NCI-H1417 (cell line): Measurements from ENCODE around the gene TAGLN.

Experiments
- DNase-seq, 3 experiments: peaks; one replicate each; lab custom pipeline; 2025; lab: John Stamatoyannopoulos, UW

TAGLN gene

DNA sequence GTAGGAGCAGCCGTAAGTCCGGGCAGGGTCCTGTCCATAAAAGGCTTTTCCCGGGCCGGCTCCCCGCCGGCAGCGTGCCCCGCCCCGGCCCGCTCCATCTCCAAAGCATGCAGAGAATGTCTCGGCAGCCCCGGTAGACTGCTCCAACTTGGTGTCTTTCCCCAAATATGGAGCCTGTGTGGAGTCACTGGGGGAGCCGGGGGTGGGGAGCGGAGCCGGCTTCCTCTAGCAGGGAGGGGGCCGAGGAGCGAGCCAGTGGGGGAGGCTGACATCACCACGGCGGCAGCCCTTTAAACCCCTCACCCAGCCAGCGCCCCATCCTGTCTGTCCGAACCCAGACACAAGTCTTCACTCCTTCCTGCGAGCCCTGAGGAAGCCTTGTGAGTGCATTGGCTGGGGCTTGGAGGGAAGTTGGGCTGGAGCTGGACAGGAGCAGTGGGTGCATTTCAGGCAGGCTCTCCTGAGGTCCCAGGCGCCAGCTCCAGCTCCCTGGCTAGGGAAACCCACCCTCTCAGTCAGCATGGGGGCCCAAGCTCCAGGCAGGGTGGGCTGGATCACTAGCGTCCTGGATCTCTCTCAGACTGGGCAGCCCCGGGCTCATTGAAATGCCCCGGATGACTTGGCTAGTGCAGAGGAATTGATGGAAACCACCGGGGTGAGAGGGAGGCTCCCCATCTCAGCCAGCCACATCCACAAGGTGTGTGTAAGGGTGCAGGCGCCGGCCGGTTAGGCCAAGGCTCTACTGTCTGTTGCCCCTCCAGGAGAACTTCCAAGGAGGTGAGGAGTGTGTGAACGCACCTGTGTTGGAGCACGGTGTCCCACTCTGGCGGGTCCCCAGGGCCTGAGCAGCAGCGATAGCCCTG lies at the start of gene TAGLN:
Gene TAGLN (plus strand): TSS at position 318 of the 863 bp plus-strand sequence. CDS start 3,644 bp downstream, outside the sequence.
- DNase-seq: no peak

DNA sequence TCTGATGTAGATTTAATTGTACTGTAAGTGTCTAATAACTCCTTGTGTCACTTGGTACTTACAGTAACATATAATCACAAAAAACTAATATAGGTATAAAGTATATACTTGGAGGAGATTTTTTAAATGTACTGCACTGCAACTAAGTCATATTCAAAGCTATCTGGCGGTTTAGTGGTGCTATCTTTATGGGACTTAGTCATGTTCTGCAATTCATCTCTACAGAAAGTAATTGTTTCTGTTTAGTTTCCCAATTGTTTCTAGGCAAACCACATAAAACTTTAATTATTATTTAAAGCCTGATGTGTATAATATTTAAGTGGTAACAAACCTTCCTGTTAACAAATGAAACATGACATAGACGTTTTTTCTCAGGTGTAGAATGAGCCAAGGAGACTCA lies 47.1 kb upstream of the TAGLN start:
- no peak for DNase-seq

DNA sequence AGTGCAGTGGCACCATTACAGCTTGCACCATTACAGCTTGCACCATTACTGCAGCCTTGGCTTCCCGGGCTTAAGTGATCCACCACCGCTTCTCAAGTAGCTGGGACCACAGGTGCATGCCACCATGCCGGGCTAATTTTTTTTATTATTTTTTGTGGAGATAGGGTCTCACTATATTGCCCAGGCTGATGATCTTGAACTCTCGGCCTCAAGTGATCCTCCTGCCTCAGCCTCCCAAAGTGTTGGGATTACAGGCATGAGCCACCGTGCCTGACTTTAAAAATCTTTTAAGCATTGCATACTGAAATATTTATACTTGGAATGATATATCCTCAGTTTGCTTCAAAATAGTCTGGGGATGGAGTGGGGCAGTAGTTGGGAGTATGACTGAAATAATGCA lies 44.7 kb upstream of the TAGLN start:
- DNase-seq: no peak

DNA sequence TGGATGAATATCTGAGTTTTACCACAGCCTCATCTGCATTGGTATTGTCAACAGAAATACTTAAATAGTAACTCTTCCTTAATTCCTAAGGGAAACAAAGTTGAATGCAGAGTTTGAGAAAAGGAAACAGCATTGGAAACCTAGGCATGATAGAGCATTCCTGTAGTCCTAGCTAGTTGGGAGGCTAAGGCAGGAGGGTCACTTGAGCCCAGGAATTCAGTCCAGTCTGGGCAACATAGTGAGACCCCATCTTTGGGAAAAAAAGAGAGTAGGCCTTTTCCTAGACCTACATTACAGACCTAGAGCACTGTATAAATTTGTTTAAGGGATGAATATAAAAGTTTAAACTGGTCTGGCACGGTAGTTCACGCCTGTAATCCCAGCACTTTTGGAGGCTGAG lies 41.7 kb upstream of the TAGLN start:
- no peak for DNase-seq

DNA sequence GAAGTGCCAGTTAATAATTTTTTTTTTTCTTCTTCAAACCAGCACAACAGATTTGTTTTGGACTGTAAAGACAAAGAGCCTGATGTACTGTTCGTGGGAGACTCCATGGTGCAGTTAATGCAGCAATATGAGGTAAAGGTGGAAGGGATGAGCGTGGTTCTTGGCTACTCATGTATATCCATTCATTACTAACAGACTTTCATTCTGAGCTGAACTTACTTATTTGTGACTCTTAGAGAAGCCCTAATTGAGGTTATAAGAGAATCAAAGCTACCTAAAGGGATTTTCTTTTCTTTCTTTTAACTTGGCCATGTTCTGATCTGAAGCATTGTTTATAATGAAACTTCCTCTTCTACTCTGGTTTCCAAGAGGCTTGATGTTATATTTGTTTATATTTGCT lies 39.3 kb upstream of the TAGLN start:
- no peak for DNase-seq

DNA sequence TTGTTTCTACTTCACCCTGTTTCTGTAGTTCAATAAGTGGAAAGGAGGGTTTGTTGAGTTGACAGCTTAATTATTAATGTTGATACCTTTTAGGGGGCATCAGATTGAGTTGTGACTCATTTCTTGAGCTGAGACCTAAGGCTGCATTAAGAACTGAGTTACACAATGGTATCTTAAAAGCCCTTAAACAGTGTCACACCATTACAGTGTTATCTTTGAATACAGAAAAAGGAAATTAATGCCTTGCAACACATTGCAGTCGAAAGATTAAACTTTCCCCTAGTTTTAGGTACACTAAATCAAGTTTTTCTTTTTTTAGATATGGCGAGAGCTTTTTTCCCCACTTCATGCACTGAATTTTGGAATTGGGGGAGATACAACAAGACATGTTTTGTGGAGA lies 38.3 kb upstream of the TAGLN start:
- DNase-seq: no peak

DNA sequence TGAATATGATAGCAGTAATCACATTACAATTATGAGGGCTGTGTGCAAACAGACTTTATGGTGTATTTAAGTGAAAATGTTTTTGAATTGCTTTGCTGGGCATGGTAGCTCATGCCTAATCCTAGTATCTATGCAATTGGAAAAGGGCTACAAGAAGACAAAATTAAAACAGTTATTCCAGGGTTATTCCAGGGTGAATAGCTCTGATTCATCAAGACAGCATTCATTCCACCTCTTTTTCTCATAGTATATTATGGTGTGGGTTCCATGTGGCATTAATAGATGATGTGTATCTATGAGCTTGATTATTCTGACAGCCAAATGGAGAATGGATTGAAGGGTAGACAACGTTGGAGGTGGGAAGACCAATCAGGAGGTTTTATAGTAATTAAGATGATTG lies 32.7 kb upstream of the TAGLN start:
- DNase-seq: no peak

DNA sequence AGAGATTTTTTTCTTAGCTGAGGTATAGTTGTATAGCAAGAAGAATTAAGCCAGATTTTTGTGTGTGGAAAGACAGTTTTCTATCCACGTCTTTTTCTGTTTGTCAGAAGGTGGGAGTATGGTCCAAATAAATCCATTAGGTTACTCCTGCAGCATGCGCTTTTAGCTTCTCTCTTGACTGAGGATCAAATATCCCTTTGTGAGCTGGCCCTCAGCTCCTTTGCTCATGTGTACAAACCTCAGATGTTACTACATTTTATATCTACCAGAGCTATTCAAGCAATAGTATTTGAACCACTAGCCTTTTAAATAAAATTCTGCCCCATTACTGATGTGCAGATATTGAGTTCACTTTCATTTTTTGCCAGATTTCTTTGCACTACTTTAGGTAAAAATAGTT lies 29.4 kb upstream of the TAGLN start:
- DNase-seq: no peak

DNA sequence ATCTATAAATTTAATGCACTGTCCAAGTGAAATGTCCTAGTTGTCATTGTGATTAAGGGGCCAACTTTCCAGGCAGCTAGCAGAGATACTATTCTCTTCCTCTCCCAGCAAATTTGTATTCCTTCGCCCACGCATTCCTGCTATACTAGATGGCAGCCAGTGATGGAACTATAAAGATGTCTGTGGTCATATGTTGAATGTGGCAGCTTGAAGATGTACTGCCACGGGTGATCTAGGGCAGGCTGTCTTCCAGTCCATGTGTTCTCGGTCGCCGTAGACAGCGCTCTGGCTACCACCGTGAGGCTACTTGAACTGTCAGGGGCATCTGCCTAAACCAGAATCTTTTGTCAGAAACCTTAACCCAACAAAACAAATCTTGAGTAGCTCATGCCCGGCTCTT lies 29.0 kb upstream of the TAGLN start:
- no peak for DNase-seq

DNA sequence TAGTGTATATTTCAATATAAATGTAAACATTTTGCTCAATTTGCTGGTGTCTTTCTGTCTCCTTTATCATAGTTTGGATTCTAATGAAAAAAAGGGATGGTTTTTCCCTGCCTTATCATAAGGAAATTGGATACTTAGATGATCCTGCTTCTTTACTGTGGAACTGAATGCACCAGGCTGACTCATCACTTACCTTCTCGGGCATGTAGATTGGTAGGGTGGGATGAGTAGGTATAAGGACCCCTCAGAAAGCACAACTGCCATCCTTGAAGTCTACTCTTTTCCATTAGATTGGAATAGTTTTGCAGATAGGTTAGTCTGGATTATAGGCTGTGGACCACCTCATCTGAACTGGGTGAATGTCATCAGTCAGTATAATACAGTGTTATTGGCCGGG lies 28.2 kb upstream of the TAGLN start:
- no peak for DNase-seq

DNA sequence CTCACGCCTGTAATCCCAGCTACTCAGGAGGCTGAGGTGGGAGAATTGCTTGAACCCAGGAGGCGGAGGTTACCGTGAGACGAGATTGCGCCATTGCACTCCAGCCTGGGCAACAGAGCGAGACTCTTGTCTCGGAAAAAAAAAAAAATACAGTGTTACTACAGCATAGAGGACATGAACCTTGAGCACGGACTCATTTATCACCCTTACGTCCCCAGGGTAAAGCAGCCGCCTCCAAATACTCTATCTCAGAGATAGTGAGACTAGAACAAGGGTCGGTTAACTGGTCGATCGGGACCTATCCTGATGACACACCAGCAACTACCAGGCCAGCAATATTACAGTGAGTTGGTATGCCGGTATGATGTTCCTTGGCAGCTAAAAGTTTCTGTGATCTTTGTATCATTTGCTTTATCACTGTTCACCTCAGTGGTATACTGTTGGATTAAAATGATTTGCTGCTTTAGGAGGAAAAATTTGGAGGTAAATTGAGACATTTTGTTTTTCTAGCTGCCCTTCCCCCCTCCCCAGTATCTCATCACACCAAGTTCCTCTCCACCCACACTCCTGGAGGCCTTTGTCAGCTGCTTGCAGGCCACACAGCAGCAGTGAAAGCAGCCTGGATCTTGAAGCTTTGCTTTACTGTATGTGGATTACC lies 27.6 kb upstream of the TAGLN start:
- DNase-seq: no peak

DNA sequence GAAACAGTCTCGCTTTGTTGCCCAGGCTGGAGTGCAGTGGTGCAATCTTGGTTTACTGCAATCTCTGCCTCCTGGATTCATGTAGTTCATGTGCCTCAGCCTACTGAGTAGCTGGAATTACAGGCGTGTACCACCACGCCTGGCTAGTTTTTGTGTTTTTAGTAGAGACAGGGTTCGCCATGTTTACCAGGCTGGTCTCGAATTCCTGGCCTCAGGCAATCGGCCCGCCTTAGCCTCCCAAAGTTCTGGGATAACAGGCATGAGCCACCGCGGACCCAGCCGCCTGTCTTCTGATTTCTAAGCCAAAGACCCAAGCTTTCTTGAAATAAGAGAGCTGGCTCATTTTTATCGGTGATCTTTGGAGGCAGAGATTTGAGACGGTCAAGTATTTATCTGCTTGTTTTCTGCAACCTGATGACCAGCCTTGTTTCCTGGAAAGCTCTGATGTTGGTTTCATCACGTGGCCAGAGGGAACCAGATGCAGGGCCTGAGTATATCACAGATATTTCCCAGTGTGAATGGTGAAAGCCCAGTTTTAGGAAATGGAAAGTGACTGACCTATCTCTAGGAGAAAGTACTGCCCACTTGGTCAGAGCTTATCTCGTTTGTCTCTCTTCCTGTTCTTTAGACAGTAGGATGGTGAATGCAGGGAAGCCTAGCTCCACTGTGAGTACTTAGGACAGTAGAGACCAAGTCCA lies 26.3 kb upstream of the TAGLN start:
- peak in 1 of 3 experiments; percentile 27 for DNase-seq

DNA sequence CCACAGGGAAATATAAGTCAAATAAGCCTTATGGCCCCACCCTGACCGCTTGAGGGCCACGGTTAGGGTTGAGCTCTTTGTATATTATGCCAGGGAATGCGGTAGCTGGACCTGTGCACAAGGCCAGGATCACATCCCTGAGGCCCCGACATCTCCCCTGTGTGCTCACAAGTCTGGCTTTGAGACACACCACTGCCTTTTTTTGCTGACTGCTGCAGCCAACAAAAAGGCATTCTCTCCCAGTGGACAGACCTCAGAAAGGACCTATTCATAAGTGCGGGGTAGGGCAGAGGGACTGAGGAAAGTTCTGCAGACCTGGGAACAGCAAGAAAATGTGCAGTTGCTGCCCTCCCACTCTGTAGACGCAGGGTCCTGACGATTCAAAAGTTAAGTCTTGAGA lies 24.1 kb upstream of the TAGLN start:
- no peak for DNase-seq

DNA sequence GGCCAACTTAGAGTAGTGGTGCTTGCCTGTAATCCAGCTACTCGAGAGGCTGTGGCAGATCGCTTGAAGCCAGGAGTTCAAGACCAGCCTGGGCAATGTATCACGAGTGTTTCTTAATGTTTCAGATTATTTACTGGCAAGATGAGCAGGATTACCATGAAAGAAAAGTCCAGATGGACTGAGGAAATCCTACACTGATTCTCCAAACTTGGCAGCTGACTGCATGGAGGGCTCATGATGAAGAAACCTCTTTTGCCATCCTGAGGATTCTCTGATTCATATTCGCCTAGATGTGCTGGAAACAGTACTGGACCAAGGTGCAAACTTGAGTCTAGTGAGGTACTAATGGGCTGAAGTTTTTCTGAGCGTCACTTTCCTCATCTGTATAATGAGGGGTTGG lies 23.4 kb upstream of the TAGLN start:
- DNase-seq: no peak

DNA sequence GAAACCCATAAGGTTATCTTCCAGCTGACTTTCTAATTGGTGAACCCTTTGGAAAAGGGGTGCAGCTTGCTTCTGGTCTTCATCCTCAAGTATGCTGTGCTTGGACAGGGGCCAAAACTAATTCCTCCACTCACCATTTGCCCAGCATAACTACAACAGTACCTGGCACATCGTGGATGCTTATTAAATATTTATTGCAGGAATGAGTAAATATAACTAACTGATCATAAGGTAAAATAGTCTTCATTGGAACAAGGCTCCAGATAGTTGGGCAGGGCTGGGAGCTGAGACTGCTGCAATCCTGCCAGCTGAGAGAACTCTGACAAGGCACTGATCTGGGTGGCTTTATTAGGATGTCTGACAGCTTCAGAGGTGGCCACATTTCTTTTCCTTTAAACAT lies 23.0 kb upstream of the TAGLN start:
- DNase-seq: no peak

DNA sequence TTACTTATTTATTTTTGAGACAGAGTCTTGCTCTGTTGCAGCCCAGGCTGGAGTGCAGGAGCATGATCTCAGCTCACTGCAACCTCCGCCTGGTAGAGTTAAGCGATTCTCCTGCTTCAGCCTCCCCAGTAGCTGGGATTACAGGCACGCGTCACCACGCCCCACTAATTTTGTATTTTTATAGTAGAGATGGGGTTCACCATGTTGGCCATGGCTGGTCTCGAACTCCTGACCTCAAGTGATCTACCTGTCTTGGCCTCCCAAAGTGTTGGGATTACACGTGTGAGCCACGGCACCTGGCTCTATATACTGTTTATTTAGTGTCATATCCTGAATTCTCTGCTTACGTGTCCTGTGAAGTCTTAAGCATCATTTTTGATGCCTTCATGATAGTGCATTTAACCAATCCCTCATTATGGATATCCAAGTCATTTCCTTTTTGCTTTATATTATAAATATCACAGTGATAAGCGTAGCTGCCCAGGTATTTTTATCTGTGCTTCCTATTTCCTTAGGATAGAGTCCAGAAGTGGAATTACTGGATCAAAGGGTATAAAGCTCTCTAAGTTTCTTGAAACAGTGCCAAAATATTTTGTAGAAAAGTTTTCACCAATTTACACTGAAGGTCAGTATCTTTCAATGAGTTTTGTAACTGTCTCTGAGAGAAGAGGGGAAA lies 21.5 kb upstream of the TAGLN start:
- no peak for DNase-seq

DNA sequence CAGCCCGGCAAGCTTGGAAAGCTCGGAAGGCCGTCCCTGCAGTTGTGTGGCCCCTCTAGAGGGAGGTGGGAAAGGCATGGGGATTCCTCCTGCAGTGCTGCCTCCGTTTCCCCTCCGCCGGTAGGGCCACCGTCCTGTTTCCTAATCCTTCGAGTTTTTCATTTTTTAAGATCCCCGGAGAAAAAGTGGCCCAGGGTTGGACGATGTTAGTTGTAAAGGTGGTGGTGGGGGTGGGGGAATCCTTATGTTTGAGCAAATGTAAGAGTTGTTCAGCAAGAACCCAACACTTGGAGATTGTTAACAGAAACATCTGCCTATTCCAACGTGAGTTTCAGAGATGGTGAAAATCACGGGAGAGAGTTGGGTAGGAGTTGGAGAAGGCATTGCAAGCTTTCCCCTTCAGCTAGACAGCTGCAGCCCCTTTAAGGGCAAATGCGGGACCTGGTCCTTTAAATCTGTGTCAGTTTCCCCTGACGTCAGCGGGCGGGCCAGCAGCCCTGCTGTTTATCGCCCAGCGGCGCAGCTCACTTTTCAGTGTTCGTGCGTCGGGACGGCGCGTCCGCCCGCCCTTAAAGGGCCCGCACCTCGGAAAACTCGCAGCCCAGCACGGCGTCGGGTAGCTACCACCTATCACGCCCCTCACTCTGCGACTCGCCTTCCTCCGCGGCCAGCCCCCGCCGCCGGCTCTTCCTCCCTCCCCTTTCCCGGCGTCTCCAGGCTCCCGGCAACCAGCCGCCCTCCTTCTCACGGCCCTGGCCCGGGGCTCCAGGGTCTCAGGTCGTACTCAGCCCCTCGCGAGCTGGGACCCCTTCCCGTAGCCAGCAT lies 20.7 kb upstream of the TAGLN start, which contains the start of gene SIDT2:
Gene SIDT2 (plus strand): TSS at position 534 of the 825 bp plus-strand sequence. CDS start 521 bp downstream, outside the sequence.
- DNase-seq: peak; percentile 90 to 96 (median 94)

DNA sequence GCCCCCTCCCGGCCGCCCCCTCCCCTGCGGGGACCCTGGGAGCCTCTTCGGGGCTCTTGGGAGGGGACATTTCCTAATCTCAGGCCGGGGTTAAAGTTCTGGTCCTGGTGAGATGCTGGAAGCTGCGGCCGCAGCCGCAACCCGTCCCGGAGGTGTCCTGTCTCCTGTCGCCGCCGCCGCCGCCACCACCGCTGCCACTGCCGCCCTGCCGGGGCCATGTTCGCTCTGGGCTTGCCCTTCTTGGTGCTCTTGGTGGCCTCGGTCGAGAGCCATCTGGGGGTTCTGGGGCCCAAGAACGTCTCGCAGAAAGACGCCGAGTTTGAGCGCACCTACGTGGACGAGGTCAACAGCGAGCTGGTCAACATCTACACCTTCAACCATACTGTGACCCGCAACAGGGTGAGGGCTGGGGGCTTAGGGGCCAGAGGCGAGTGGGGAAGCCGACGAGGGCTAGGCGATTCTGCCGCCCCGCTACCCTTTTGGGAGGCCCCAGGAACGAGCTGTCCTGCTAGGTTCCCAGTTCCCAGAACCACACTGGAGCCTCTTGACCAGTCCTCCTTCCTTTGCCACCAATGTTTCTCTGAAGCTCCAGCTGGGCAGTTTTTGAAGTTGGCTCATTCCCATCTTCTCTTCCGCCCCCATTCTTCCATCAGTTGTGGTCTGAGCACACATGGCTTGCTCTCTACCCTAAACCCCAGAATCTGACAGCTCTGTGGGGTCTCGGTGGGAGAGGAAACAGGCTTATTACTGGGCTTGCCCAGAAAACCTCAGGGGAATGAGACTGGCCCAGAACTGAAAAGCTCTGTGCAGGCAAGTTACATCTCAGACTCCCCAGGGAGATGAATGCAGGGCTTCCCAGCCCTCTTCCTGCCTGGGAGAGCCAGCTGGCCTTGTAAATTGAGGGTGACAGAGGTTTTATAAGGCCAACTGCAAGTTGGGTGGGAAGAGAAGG lies 19.8 kb upstream of the TAGLN start:
- peak in 2 of 3 experiments; percentile 67 to 70 for DNase-seq

DNA sequence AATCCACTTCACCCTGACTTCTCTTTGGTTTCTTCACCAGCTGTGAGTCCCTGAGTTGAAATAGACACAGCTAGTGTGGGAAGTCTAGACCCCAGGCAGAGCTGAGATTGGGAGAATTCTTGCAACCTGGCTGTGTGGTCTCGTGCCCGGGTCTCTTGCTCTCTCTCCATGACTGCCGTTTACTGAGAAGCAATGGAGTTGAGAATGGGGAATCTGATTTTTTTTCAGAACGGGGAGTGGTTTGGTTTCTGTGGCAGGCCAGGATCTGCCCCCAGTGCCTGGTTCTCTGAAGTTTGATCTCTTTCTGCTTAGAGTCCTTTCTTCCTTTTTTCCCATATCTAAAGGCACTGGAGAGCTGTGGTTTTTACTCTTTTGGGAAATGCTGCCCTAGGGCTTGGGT lies 19.1 kb upstream of the TAGLN start:
- DNase-seq: no peak
